Spleen (tissue), 11 donors: ENCODE measurements around the gene RAB29. TPM values are rescaled to one million over a fixed set of nuclear protein-coding genes. Genes with fewer than 3 reads are reported as not detected.

ENCODE experiments used
- DNase-seq: peaks from one replicate; pipeline ENCODE4 v3.0.0-alpha.2; 2020
- H3K27ac ChIP-seq, 8 donors: fragments of 200-600 bp; sonication (generic) in 7 of 8; 1 replicate in 4 of 8; 2 replicates in 4 of 8; pipeline versions ENCODE4 v1.5.0 to v1.8.0; 2016 to 2021; ENCODE audit warnings: inconsistent platforms in 4 of 8, mild to moderate bottlenecking in 4 of 8, moderate library complexity in 1 of 8
- H3K27me3 ChIP-seq, 7 donors: fragments of 200-600 bp; sonication (generic) in 6 of 7; replicated peaks in 1 of 7; 1 replicate in 4 of 7; 2 replicates in 3 of 7; pipeline versions ENCODE4 v1.5.0 to v1.8.0; 2016 to 2021; ENCODE audit warnings: inconsistent platforms in 3 of 7, mild to moderate bottlenecking in 1 of 7
- H3K36me3 ChIP-seq, 6 donors: fragments of 200-600 bp; sonication (generic) in 5 of 6; 1 replicate in 4 of 6; 2 replicates in 2 of 6; pipeline versions ENCODE4 v1.5.0 to v1.8.0; 2016 to 2021; ENCODE audit warnings: inconsistent platforms in 2 of 6
- H3K4me1 ChIP-seq, 6 donors: fragments of 200-600 bp; sonication (generic) in 5 of 6; 1 replicate in 3 of 6; 2 replicates in 3 of 6; pipeline versions ENCODE4 v1.5.0 to v1.8.0; 2016 to 2021; ENCODE audit warnings: inconsistent platforms in 3 of 6
- H3K4me3 ChIP-seq, 8 donors: fragments of 200-600 bp; sonication (generic) in 7 of 8; 1 replicate in 4 of 8; 2 replicates in 4 of 8; pipeline versions ENCODE4 v1.5.0 to v1.8.0; 2016 to 2021; ENCODE audit warnings: inconsistent platforms in 4 of 8, mild to moderate bottlenecking in 4 of 8, moderate library complexity in 2 of 8
- H3K9me3 ChIP-seq, 8 donors: fragments of 200-600 bp; sonication (generic) in 7 of 8; 1 replicate in 4 of 8; 2 replicates in 4 of 8; pipeline versions ENCODE4 v1.5.0 to v1.8.0; 2016 to 2021; ENCODE audit warnings: inconsistent platforms in 4 of 8
- CTCF ChIP-seq, 11 experiments: fragments of 200-600 bp in 7 of 11; fragments of 450-650 bp in 4 of 11; sonication (generic) in 4 of 11; IDR thresholded peaks in 8 of 11; conservative IDR thresholded peaks in 3 of 11; 1 replicate in 7 of 11; 2 replicates in 4 of 11; pipeline versions ENCODE4 v1.4.0 to v1.8.0; 2016 to 2021; ENCODE audit warnings: antibody characterized with exemption in 11 of 11, inconsistent platforms in 4 of 11, mild to moderate bottlenecking in 1 of 11
- POLR2A ChIP-seq, 3 donors: fragments of 450-650 bp; IDR thresholded peaks; one replicate each; pipeline ENCODE4 v1.5.1; 2017; ENCODE audit warnings: antibody characterized with exemption in 3 of 3, mild to moderate bottlenecking in 1 of 3
- POLR2AphosphoS5 ChIP-seq, 3 donors: sonication (generic); formaldehyde crosslinking; IDR thresholded peaks; one replicate each; pipeline ENCODE4 v1.5.1; 2017; ENCODE audit warnings: antibody characterized with exemption in 3 of 3
- WGBS, 5 donors: extraction: QIAGEN DNeasy Blood & Tissue Kit in 3 of 5; methylation state at CpG; one replicate each; pipeline versions ENCODE4 v1.1.5 to v1.1.7; 2013 to 2018; 5-methylcytosine and 5-hydroxymethylcytosine counted together
- intact Hi-C: fragments of 100-400 bp; cut with DNase I; formaldehyde crosslinking; loops from one replicate; pipeline ENCODE4 v1.15.0; 2023; ENCODE audit warnings: low total_unique reads
- polyA plus RNA-seq, 3 donors: library from polyadenylated mRNA; stranded (reverse); fragments of 200-250 nt; gene quantifications; one replicate each; pipeline ENCODE4 v1.2.1, GENCODE V29; 2013
- total RNA-seq, 7 donors: library from RNA; depleted of rRNA in 3 of 7; stranded (reverse); fragments of >200 nt in 3 of 7; fragmentation: NEBNext Ultra II Directional in 4 of 7; extraction: Animal tissue kit (Norgen Biotek cat#: 25700) in 4 of 7; gene quantifications; one replicate each; pipeline versions ENCODE4 v1.1.0 to v1.2.1, GENCODE V29; 2016 to 2021
- donor health status: healthy with polysubstance abuse.
- donor health status: DM: no; HTN: no; CAD: no; lungs with moderate emphysema.
- donor health status: DM: no; HTN: no; CAD: no.
- donor health status: Bipolar disorder and iron deficiency.
- donor health status: healthy.
- donor health status: DM: no; HTN: no; CAD: no.
- donor health status: DM: yes; HTN: yes; CAD: no.

The RAB29 gene
- total and polyA plus RNA-seq, 10 donors = 16.6 to 49.7 (median 38.5) TPM

GRCh38 chr1:205760606-205761005 is 14.7 kb downstream of the RAB29 start:
- intact Hi-C loops = no loop called here
- Histone ChIP-seq H3K36me3 (no peaks in the 10 kb centered on the region), H3K27me3 (no peaks in the 10 kb centered on the region), H3K9me3 (no peaks in the 10 kb centered on the region), H3K4me1 (no peaks in the 10 kb centered on the region), H3K27ac (no peak overlapping the region), H3K4me3 (no peak overlapping the region)
- no peak for DNase-seq
- 88 to 93% (median 92%) methylated on average over 3 of the region's 3 CpGs for WGBS, 5 donors
- TF ChIP-seq POLR2AphosphoS5 (IDR thresholded peaks at IDR 0.05) (no peak), POLR2A (IDR thresholded peaks at IDR 0.05) (no peak), CTCF (IDR thresholded peaks at IDR 0.05 in 8 of 11, conservative IDR thresholded peaks at IDR 0.05 in 3 of 11) (no peak)

GRCh38 chr1:205756552-205756951 is 18.7 kb downstream of the RAB29 start:
- TF ChIP-seq CTCF (IDR thresholded peaks at IDR 0.05 in 8 of 11, conservative IDR thresholded peaks at IDR 0.05 in 3 of 11) = no peak
- no peak for TF ChIP-seq POLR2AphosphoS5 (IDR thresholded peaks at IDR 0.05)
- no peak for TF ChIP-seq POLR2A (IDR thresholded peaks at IDR 0.05)
- no peaks in the 10 kb centered on the region for H3K9me3 ChIP-seq
- no peak overlapping the region for H3K27ac ChIP-seq
- no peak overlapping the region for H3K4me3 ChIP-seq
- H3K4me1 ChIP-seq = no peaks in the 10 kb centered on the region
- WGBS, 5 donors = 93 to 97% (median 95%) methylated on average over 3 of the region's 3 CpGs
- H3K27me3 ChIP-seq = no peaks in the 10 kb centered on the region
- no peak for DNase-seq
- H3K36me3 ChIP-seq = no peaks in the 10 kb centered on the region
- intact Hi-C loops = no loop called here

GRCh38 chr1:205754857-205755256 is 20.4 kb downstream of the RAB29 start:
- intact Hi-C loops = no loop called here

More at GRCh38 chr1:205754857-205755256, 20.4 kb downstream of the RAB29 start:
- Histone ChIP-seq H3K4me3 (no peak overlapping the region), H3K4me1 (peaks cover 0 to 7% (median 5%) of the 10 kb centered on the region in 6 donors), H3K36me3 (no peaks in the 10 kb centered on the region), H3K27ac (no peak overlapping the region), H3K27me3 (no peaks in the 10 kb centered on the region), H3K9me3 (no peaks in the 10 kb centered on the region)
- DNase-seq = no peak
- TF ChIP-seq POLR2A (IDR thresholded peaks at IDR 0.05) (no peak), CTCF (IDR thresholded peaks at IDR 0.05 in 8 of 11, conservative IDR thresholded peaks at IDR 0.05 in 3 of 11) (no peak), POLR2AphosphoS5 (IDR thresholded peaks at IDR 0.05) (no peak)
- 74 to 88% (median 82%) methylated on average over 5 of the region's 5 CpGs for WGBS, 5 donors
